ENCODE measurements around the gene NOTO. TPM values are rescaled to one million over a fixed set of nuclear protein-coding genes. Genes with fewer than 3 reads are reported as not detected.

Gene NOTO
- total RNA-seq, 1 donor from 2014 or later = not detected

- no peaks in the 10 kb centered on the region for H3K9me3 ChIP-seq (replicated peaks)
- peaks cover 24% of the 10 kb centered on the region for H3K36me3 ChIP-seq
- no peak for TF ChIP-seq CTCF (IDR thresholded peaks at IDR 0.05; ENCODE audit: borderline replicate concordance)
- no peak overlapping the region for H3K4me3 ChIP-seq
- peaks cover 38% of the 10 kb centered on the region for H3K4me1 ChIP-seq
- intact Hi-C loops (cut with micrococcal nuclease) = no loop called here
- H3K27me3 ChIP-seq (ENCODE audit: low read depth) = no peaks in the 10 kb centered on the region
- H3K27ac ChIP-seq (replicated peaks) = no peak overlapping the region
- DNase-seq = no peak
Measured at GRCh38 chr2:73217160-73217559, 14.8 kb downstream of the NOTO start.

- H3K27ac ChIP-seq (replicated peaks) = peak overlapping the region; percentile 46
- no peak for DNase-seq
- intact Hi-C loops (cut with micrococcal nuclease) = no loop called here
- no peaks in the 10 kb centered on the region for H3K9me3 ChIP-seq (replicated peaks)
- peaks cover 38% of the 10 kb centered on the region for H3K4me1 ChIP-seq
- no peak overlapping the region for H3K4me3 ChIP-seq
- H3K36me3 ChIP-seq = peaks cover 31% of the 10 kb centered on the region
- H3K27me3 ChIP-seq (ENCODE audit: low read depth) = no peaks in the 10 kb centered on the region
- no peak for TF ChIP-seq CTCF (IDR thresholded peaks at IDR 0.05; ENCODE audit: borderline replicate concordance)
Measured at GRCh38 chr2:73217826-73218225, 15.5 kb downstream of the NOTO start.

GRCh38 chr2:73218298-73218697 is 15.9 kb downstream of the NOTO start:
- Histone ChIP-seq H3K9me3 (replicated peaks) (no peaks in the 10 kb centered on the region), H3K27ac (replicated peaks) (peak overlapping the region; percentile 46), H3K27me3 (ENCODE audit: low read depth) (no peaks in the 10 kb centered on the region), H3K4me3 (no peak overlapping the region), H3K4me1 (peaks cover 36% of the 10 kb centered on the region), H3K36me3 (peaks cover 35% of the 10 kb centered on the region)
- DNase-seq = no peak
- no peak for TF ChIP-seq CTCF (IDR thresholded peaks at IDR 0.05; ENCODE audit: borderline replicate concordance)
- intact Hi-C loops (cut with micrococcal nuclease) = no loop called here

- peaks cover 76% of the 10 kb centered on the region for H3K36me3 ChIP-seq
- TF ChIP-seq CTCF (IDR thresholded peaks at IDR 0.05; ENCODE audit: borderline replicate concordance) = no peak
- no peaks in the 10 kb centered on the region for H3K27me3 ChIP-seq (ENCODE audit: low read depth)
- H3K27ac ChIP-seq (replicated peaks) = no peak overlapping the region
- H3K9me3 ChIP-seq (replicated peaks) = no peaks in the 10 kb centered on the region
- no peak overlapping the region for H3K4me3 ChIP-seq
- DNase-seq = no peak
- H3K4me1 ChIP-seq = peaks cover 16% of the 10 kb centered on the region
- intact Hi-C loops (cut with micrococcal nuclease) = no loop called here
Measured at GRCh38 chr2:73223821-73224220, 21.4 kb downstream of the NOTO start.

GRCh38 chr2:73225513-73226360 is 23.4 kb downstream of the NOTO start:
- Histone ChIP-seq H3K27me3 (ENCODE audit: low read depth) (no peaks in the 10 kb centered on the region), H3K4me3 (no peak overlapping the region), H3K4me1 (peaks cover 14% of the 10 kb centered on the region), H3K36me3 (peaks cover 80% of the 10 kb centered on the region), H3K27ac (replicated peaks) (no peak overlapping the region), H3K9me3 (replicated peaks) (no peaks in the 10 kb centered on the region)
- no peak for TF ChIP-seq CTCF (IDR thresholded peaks at IDR 0.05; ENCODE audit: borderline replicate concordance)
- DNase-seq = no peak
- intact Hi-C loops (cut with micrococcal nuclease) = no loop called here
